Skin of body (tissue), 2 donors: Measurements from ENCODE around the gene POLR2E. TPM values are rescaled to one million over a fixed set of nuclear protein-coding genes. Genes with fewer than 3 reads are reported as not detected.

Source experiments
- DNase-seq: peaks from one replicate; lab custom pipeline; 2025; lab: John Stamatoyannopoulos, UW
- total RNA-seq: library from RNA; depleted of rRNA; stranded (reverse); fragments of >200 nt; gene quantifications from one replicate; pipeline ENCODE4 v1.2.3, GENCODE V29; 2014

POLR2E gene
- total RNA-seq, 1 donor from 2014 or later, result 47.1 TPM

GRCh38 chr19:1066748-1067340 is 28.3 kb downstream of the POLR2E start, which contains the start of gene ARHGAP45:
Gene ARHGAP45, plus strand, starts transcription at chr19:1067167. Its CDS starts 239 bp downstream, at chr19:1067406.
- DNase-seq, result no peak

- DNase-seq, result no peak
Measured at GRCh38 chr19:1066251-1066747, 28.9 kb downstream of the POLR2E start.

GRCh38 chr19:1065606-1066109 is 29.5 kb downstream of the POLR2E start:
- no peak for DNase-seq

GRCh38 chr19:1064661-1065605 is 30.2 kb downstream of the POLR2E start:
- peak; percentile 15 for DNase-seq

- no peak for DNase-seq
Measured at GRCh38 chr19:1063909-1064660, 31.1 kb downstream of the POLR2E start.

GRCh38 chr19:1063030-1063908 is 31.9 kb downstream of the POLR2E start:
- DNase-seq, result no peak

GRCh38 chr19:1062387-1063029 is 32.7 kb downstream of the POLR2E start:
- DNase-seq, result no peak

- DNase-seq, result no peak
Measured at GRCh38 chr19:1061987-1062386, 33.2 kb downstream of the POLR2E start.

- DNase-seq, result no peak
Measured at GRCh38 chr19:1060689-1061088, 34.5 kb downstream of the POLR2E start.

GRCh38 chr19:1058112-1058511 is 37.1 kb downstream of the POLR2E start:
- no peak for DNase-seq

GRCh38 chr19:1057176-1057855 is 37.9 kb downstream of the POLR2E start:
- DNase-seq, result no peak

- no peak for DNase-seq
Measured at GRCh38 chr19:1055886-1056620, 39.1 kb downstream of the POLR2E start.

- DNase-seq, result no peak
Measured at GRCh38 chr19:1055028-1055425, 40.1 kb downstream of the POLR2E start.

- no peak for DNase-seq
Measured at GRCh38 chr19:1054102-1055027, 40.8 kb downstream of the POLR2E start.

GRCh38 chr19:1053176-1054101 is 41.7 kb downstream of the POLR2E start:
- no peak for DNase-seq

GRCh38 chr19:1052349-1052975 is 42.7 kb downstream of the POLR2E start:
- no peak for DNase-seq
